Caco-2 (cell line): ENCODE data around the gene TCF12. TPM values are rescaled to one million over a fixed set of nuclear protein-coding genes. Genes with fewer than 3 reads are reported as not detected.

Experiments
- BruUV-seq: library from RNA; stranded (reverse); fragments of 400-500 nt; replicated peaks from 2 replicates; lab custom pipeline; 2021; lab: Mats Ljungman, UMichigan
- CTCF ChIA-PET: fragments of 300-600 bp; sonication (Branson Sonifier 250); formaldehyde crosslinking; loops from one replicate; lab custom pipeline; 2022; ENCODE audit warnings: antibody characterized with exemption; lab: Charles Lee
- POLR2A ChIA-PET: fragments of 300-600 bp; sonication (Branson Sonifier 250); formaldehyde crosslinking; loops from one replicate; lab custom pipeline; 2022; ENCODE audit warnings: antibody characterized with exemption; lab: Charles Lee
- DNase-seq, 2 experiments: peaks; one replicate each; pipeline versions ENCODE4 v3.0.0 to v3.0.0-alpha.2; 2020 to 2022
- H3K27me3 ChIP-seq: replicated peaks from 2 replicates; pipeline ENCODE4 v1.6.0; 2011; ENCODE audit warnings: low read length; ENCODE audit not compliant: control insufficient read depth, insufficient read depth
- H3K36me3 ChIP-seq: 2 replicates; pipeline ENCODE4 v1.5.1; 2011; ENCODE audit warnings: low read length; ENCODE audit not compliant: control insufficient read depth, insufficient read depth
- H3K4me1 ChIP-seq: fragments of 250-450 bp; sonication (Bioruptor Pico); 2 replicates; pipeline ENCODE4 v1.5.1; 2020; ENCODE audit warnings: mild to moderate bottlenecking
- H3K4me3 ChIP-seq: 2 replicates; pipeline ENCODE4 v1.5.1; 2011; ENCODE audit warnings: low read depth, mild to moderate bottlenecking, control low read depth, low read length
- H3K9me3 ChIP-seq: fragments of 250-450 bp; sonication (Bioruptor Pico); 2 replicates; pipeline ENCODE4 v1.5.1; 2020; ENCODE audit warnings: mild to moderate bottlenecking, moderate library complexity
- H3K27ac Mint-ChIP-seq: one replicate; pipeline ENCODE4 v1.8.0; 2022; ENCODE audit warnings: mixed read lengths; ENCODE audit not compliant: unreplicated experiment
- H3K27me3 Mint-ChIP-seq: one replicate; pipeline ENCODE4 v1.8.0; 2022; ENCODE audit warnings: mixed read lengths; ENCODE audit not compliant: insufficient read depth, unreplicated experiment
- H3K36me3 Mint-ChIP-seq: one replicate; pipeline ENCODE4 v1.8.0; 2022; ENCODE audit warnings: mild to moderate bottlenecking, mixed read lengths; ENCODE audit not compliant: insufficient read depth, unreplicated experiment
- H3K4me1 Mint-ChIP-seq: one replicate; pipeline ENCODE4 v1.8.0; 2022; ENCODE audit warnings: low read depth, mixed read lengths; ENCODE audit not compliant: unreplicated experiment
- H3K4me3 Mint-ChIP-seq: one replicate; pipeline ENCODE4 v1.8.0; 2022; ENCODE audit warnings: mild to moderate bottlenecking, moderate library complexity, mixed read lengths; ENCODE audit not compliant: unreplicated experiment
- H3K9me3 Mint-ChIP-seq: one replicate; pipeline ENCODE4 v1.8.0; 2022; ENCODE audit warnings: mixed read lengths; ENCODE audit not compliant: unreplicated experiment
- intact Hi-C: fragments of 100-400 bp; cut with micrococcal nuclease; formaldehyde crosslinking; loops from one replicate; pipeline ENCODE4 v1.10.0; 2022; ENCODE audit not compliant: unreplicated experiment
- total RNA-seq: library from RNA; stranded (reverse); gene quantifications from 2 replicates; pipeline ENCODE4 v1.2.3, GENCODE V29; 2022
- TF ChIP-seq, protein P1 (sequence below), 2 experiments: fragments of 200-600 bp in 1 of 2; IDR thresholded peaks; 1 replicate in 1 of 2; 2 replicates in 1 of 2; pipeline versions ENCODE4 v1.5.1 to v1.8.0; 2011 to 2022; ENCODE audit warnings: antibody characterized with exemption in 1 of 2, control low read depth in 1 of 2, inconsistent platforms in 1 of 2, low read depth in 1 of 2, low read length in 1 of 2, mild to moderate bottlenecking in 1 of 2, moderate library complexity in 1 of 2; ENCODE audit not compliant: insufficient read depth in 1 of 2, severe bottlenecking in 1 of 2, unreplicated experiment in 1 of 2

Gene TCF12
- total RNA-seq, 1 experiment from 2014 or later: 64.4 TPM

DNA sequence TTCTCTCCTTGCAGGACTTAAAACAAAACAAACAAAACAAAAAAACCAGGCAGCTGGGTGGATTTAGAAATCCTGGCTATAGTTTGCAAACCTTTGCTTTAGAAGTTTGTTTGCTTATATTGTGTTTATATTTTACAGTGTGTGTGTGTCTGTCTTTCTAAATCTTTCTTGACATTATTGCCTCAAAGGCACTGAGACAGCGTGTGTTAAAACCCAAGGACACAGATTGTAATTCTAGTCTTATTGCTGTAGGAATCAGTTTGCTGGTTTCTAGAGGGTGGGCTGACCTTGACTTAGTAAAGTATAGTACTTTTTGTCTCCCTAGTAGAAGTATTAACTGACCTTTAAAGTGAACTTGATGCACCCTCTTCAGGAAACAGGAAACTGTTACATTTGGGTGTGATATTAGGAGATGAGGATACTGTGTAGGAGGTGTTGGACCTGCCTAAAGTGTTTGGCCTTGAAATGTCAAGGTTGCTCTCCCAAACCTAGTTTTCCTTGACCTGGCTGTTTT, 71.0 kb downstream of the TCF12 start:
- BruUV-seq: no TSS peak
- no peak overlapping the region for H3K27ac Mint-ChIP-seq
- DNase-seq: no peak

DNA sequence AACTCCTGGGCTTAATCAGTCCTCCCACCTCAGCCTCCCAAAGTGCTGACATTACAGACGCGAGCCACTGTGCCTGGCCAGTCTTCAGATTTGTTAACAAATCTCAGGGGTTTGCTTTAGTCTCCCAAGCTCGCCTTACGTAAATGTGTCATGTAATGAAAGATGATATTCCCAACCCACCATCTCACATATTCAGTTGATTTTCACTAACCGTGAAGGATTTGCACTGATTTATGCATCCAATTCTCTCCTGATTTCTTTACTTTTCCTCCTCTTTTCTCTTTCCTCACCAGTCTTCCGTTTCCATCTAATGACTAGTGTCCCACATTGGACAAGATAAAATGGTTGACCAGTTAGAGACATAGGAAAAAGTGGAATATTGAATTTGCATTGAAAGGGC, 72.6 kb downstream of the TCF12 start:
- CTCF ChIA-PET: no interaction called here
- Mint-ChIP-seq H3K9me3 (no peaks in the 10 kb centered on the region), H3K4me3 (no peak overlapping the region), H3K27ac (no peak overlapping the region), H3K36me3 (peaks cover 10% of the 10 kb centered on the region), H3K27me3 (no peaks in the 10 kb centered on the region), H3K4me1 (no peaks in the 10 kb centered on the region)
- POLR2A ChIA-PET: no interaction called here
- no peaks in the 10 kb centered on the region for H3K27me3 ChIP-seq
- no peaks in the 10 kb centered on the region for H3K9me3 ChIP-seq
- H3K36me3 ChIP-seq: no peaks in the 10 kb centered on the region
- intact Hi-C loops: no loop called here
- no peak overlapping the region for H3K4me3 ChIP-seq
- TF ChIP-seq, protein P1, sequence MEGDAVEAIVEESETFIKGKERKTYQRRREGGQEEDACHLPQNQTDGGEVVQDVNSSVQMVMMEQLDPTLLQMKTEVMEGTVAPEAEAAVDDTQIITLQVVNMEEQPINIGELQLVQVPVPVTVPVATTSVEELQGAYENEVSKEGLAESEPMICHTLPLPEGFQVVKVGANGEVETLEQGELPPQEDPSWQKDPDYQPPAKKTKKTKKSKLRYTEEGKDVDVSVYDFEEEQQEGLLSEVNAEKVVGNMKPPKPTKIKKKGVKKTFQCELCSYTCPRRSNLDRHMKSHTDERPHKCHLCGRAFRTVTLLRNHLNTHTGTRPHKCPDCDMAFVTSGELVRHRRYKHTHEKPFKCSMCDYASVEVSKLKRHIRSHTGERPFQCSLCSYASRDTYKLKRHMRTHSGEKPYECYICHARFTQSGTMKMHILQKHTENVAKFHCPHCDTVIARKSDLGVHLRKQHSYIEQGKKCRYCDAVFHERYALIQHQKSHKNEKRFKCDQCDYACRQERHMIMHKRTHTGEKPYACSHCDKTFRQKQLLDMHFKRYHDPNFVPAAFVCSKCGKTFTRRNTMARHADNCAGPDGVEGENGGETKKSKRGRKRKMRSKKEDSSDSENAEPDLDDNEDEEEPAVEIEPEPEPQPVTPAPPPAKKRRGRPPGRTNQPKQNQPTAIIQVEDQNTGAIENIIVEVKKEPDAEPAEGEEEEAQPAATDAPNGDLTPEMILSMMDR (IDR thresholded peaks at IDR 0.05; ENCODE audit: insufficient read depth in 1 of 2, low read depth in 1 of 2, low read length in 1 of 2, severe bottlenecking in 1 of 2, unreplicated experiment in 1 of 2): no peak
- no TSS peak for BruUV-seq
- no peaks in the 10 kb centered on the region for H3K4me1 ChIP-seq
- no peak for DNase-seq

More for the DNA sequence above, 71.0 kb downstream of the TCF12 start:
- no peaks in the 10 kb centered on the region for H3K27me3 ChIP-seq
- ChIA-PET POLR2A (no interaction called here), CTCF (no interaction called here)
- no peaks in the 10 kb centered on the region for H3K27me3 Mint-ChIP-seq
- intact Hi-C loops: no loop called here
- H3K36me3 Mint-ChIP-seq: peaks cover 10% of the 10 kb centered on the region
- no peaks in the 10 kb centered on the region for H3K4me1 Mint-ChIP-seq
- H3K4me3 Mint-ChIP-seq: no peak overlapping the region
- H3K4me3 ChIP-seq: no peak overlapping the region
- no peaks in the 10 kb centered on the region for H3K9me3 Mint-ChIP-seq
- H3K36me3 ChIP-seq: no peaks in the 10 kb centered on the region
- TF ChIP-seq, protein P1 (IDR thresholded peaks at IDR 0.05; ENCODE audit: insufficient read depth in 1 of 2, low read depth in 1 of 2, low read length in 1 of 2, severe bottlenecking in 1 of 2, unreplicated experiment in 1 of 2): no peak
- no peaks in the 10 kb centered on the region for H3K9me3 ChIP-seq
- H3K4me1 ChIP-seq: no peaks in the 10 kb centered on the region

DNA sequence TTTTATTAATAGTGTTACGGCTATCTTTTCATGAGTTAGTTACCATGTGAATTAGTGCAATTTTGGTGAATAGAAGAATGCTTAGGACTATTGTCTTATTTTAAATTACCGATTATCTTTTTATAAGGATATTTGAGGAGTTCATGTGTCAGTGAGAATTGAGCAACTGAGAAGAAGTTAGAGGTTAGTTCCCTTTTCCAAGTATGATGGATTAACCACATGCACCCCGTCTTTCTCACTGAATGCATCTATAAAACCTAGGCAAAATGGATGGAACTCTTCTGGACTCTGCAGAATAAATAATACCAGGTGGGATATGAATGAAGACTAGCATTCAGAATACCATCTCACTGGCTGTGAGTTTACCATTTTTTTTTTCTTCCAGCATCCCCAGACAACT, 74.3 kb downstream of the TCF12 start:
- intact Hi-C loops: no loop called here
- Mint-ChIP-seq H3K36me3 (peaks cover 10% of the 10 kb centered on the region), H3K27me3 (no peaks in the 10 kb centered on the region), H3K27ac (no peak overlapping the region), H3K4me3 (no peak overlapping the region), H3K4me1 (no peaks in the 10 kb centered on the region), H3K9me3 (no peaks in the 10 kb centered on the region)
- no peaks in the 10 kb centered on the region for H3K36me3 ChIP-seq
- no peaks in the 10 kb centered on the region for H3K4me1 ChIP-seq
- BruUV-seq: no TSS peak
- H3K4me3 ChIP-seq: no peak overlapping the region
- ChIA-PET CTCF (no interaction called here), POLR2A (no interaction called here)
- TF ChIP-seq, protein P1 (IDR thresholded peaks at IDR 0.05; ENCODE audit: insufficient read depth in 1 of 2, low read depth in 1 of 2, low read length in 1 of 2, severe bottlenecking in 1 of 2, unreplicated experiment in 1 of 2): no peak
- H3K9me3 ChIP-seq: no peaks in the 10 kb centered on the region
- DNase-seq: no peak
- no peaks in the 10 kb centered on the region for H3K27me3 ChIP-seq
